Adipocyte (in vitro differentiated cells): ENCODE results near the gene PTPN14.

Experiments used
- DNase-seq: peaks from one replicate; pipeline ENCODE4 v3.0.0-alpha.2; 2015; ENCODE audit warnings: low read depth
- H3K27me3 ChIP-seq: replicated peaks from 2 replicates; pipeline ENCODE4 v1.7.0; 2013; ENCODE audit warnings: mild to moderate bottlenecking, low read length, moderate library complexity; ENCODE audit not compliant: control insufficient read depth, insufficient read depth
- H3K36me3 ChIP-seq: 2 replicates; pipeline ENCODE4 v1.7.0; 2013; ENCODE audit warnings: low read length, mild to moderate bottlenecking, moderate library complexity; ENCODE audit not compliant: control insufficient read depth, insufficient read depth, severe bottlenecking
- H3K4me1 ChIP-seq: 2 replicates; pipeline ENCODE4 v1.7.0; 2013; ENCODE audit warnings: mild to moderate bottlenecking, low read length, moderate library complexity; ENCODE audit not compliant: control insufficient read depth, insufficient read depth
- H3K4me3 ChIP-seq: 2 replicates; pipeline ENCODE4 v1.7.0; 2013; ENCODE audit warnings: mild to moderate bottlenecking, low read length, moderate library complexity
- H3K9ac ChIP-seq: 2 replicates; pipeline ENCODE4 v1.7.0; 2013; ENCODE audit warnings: mild to moderate bottlenecking, low read length, moderate library complexity
- H3K9me3 ChIP-seq: 2 replicates; pipeline ENCODE4 v1.7.0; 2013; ENCODE audit warnings: mild to moderate bottlenecking, low read length, moderate library complexity; ENCODE audit not compliant: control insufficient read depth

The PTPN14 gene

DNA sequence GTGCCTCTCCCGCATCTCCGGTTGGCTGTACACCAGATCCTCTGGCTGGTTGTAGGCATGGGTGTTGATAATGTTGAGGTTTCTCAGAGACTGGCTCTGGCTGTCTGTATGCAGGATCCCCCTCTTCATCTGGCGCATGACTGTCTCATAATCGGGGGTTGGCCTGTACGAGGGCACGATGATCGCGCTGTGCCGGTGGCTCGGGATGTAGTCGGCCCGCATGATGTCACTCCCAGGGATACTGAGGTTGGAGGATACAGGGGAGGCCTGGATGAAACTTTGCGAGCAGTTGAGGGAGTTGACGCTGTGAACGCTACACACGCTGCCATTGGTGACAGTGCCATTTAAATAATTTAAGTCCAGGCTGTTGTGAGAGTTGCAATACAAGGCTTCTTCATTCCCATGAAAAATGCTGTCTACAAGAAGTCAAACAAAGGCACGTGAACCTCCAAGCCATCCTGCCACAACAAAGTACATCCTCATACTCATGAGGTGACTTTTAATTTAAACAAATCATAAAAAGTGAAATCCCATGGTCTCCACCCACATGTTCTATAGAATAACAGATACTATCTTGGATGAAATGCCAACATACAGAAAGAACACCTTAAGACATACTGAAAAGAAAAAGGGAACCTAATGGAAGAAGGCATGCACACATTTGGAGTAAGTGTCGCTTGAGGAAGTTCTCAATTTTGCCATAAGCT lies 166.9 kb downstream of the PTPN14 start:
- no peaks in the 10 kb centered on the region for H3K27me3 ChIP-seq
- H3K9me3 ChIP-seq: no peaks in the 10 kb centered on the region
- no peak overlapping the region for H3K9ac ChIP-seq
- DNase-seq: no peak
- no peaks in the 10 kb centered on the region for H3K4me1 ChIP-seq
- H3K36me3 ChIP-seq: peaks cover 68% of the 10 kb centered on the region
- no peak overlapping the region for H3K4me3 ChIP-seq

DNA sequence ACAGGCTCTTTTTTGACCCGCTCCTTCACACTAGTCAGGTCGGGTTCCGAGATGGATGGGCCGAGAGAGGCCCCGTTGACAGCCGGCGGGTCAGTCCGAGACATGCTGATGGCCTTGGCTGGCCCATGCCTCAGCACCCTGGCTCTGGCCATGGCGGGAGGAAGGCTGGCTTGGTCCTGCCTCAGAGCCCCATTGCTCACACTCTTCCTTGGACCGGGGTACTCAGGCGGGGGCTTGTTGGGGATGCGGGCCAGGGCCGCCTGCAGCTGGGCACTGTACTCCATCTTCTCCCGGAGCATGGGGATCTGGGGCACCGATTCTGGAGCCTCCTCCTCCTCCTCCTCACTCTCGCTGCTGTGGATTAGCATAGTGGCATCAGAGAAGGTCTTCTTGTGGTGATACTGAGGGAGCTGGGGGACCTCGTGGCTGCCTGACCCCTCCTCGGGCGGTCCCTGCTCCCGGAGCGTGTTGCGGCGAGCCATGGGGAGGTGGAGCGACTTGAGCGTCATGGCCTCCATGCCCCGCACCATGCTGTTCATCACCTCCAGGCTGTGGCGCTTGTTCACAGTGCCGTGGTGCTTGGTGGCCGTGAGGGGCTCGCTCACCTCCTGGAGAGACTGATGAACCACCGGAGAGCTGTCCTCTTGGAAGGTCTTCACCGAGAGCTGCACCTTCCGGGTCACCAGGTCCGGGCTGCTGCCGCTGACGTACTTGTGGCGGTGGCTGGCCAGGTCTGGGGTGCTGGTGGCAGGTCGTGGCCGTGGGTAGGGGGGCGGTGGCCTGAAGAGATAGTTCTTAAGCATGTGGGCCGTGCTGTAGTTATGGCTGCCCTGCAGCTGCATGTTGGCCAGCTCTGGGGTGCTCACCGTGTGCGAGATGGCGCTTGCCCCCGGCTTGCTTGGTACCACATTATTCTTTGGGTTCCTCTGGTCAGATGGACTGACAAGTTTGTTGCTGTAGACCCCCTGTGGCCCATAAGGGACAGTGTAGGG lies 167.7 kb downstream of the PTPN14 start:
- H3K9me3 ChIP-seq: no peaks in the 10 kb centered on the region
- H3K27me3 ChIP-seq: no peaks in the 10 kb centered on the region
- H3K4me3 ChIP-seq: no peak overlapping the region
- no peak overlapping the region for H3K9ac ChIP-seq
- DNase-seq: no peak
- peaks cover 74% of the 10 kb centered on the region for H3K36me3 ChIP-seq
- no peaks in the 10 kb centered on the region for H3K4me1 ChIP-seq

DNA sequence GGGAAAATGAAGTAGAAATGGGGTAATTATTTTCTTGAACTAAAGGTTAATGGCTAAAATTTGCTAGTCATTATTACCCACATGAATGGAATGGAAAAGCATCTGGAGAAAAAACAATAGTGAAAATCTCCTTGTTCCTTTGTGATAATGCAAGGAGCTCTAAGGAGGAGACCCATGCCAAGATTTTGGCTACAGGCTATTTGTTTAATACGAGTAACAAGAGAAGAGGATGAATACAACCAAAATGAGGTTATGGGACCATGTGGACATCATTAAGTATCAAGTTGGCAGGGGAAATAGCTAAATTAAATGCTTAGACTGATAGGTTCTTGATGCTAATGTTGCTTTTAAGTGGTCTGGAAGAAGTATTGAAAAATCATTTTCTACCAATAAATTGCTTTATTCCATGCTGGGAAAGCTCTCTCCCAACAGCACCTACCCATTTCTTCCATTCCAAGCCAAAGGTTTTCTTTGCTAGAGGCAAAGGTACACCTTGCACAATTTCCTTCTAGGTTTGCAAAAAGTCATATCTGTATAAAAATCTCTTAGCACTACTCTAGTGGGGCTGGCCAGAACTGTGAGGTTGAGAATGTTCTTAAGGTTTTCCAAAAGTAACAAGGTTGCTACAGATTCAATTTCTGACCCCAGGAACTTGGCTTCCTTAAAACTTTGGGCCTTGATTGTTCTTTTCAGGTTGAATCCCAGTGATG lies 170.3 kb downstream of the PTPN14 start:
- Histone ChIP-seq H3K9me3 (no peaks in the 10 kb centered on the region), H3K36me3 (peaks cover 73% of the 10 kb centered on the region), H3K9ac (no peak overlapping the region), H3K4me3 (no peak overlapping the region), H3K4me1 (peaks cover 3% of the 10 kb centered on the region), H3K27me3 (no peaks in the 10 kb centered on the region)
- peak; percentile 7 for DNase-seq

DNA sequence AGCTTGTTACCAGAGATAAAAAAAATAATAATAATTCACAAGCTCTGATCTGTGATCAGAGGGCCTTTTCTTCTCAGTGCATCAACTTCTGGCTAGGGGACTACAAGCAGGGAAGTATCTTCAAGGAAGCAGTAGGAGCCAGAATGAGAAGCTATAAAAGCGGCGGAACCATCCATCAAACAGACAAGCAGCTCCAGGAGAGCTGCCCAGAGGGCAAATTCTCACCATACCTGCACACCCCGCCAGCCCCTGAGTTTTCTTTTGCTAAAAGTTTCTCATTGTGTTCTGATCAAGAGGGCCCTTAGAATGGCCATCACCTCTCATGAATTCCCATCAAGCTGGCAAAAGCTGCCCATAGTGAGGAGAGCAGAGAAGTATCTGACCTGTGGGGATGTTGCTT lies 171.0 kb downstream of the PTPN14 start:
- no peak for DNase-seq
- Histone ChIP-seq H3K4me1 (peaks cover 3% of the 10 kb centered on the region), H3K4me3 (no peak overlapping the region), H3K9ac (no peak overlapping the region), H3K27me3 (no peaks in the 10 kb centered on the region), H3K9me3 (no peaks in the 10 kb centered on the region), H3K36me3 (peaks cover 73% of the 10 kb centered on the region)

DNA sequence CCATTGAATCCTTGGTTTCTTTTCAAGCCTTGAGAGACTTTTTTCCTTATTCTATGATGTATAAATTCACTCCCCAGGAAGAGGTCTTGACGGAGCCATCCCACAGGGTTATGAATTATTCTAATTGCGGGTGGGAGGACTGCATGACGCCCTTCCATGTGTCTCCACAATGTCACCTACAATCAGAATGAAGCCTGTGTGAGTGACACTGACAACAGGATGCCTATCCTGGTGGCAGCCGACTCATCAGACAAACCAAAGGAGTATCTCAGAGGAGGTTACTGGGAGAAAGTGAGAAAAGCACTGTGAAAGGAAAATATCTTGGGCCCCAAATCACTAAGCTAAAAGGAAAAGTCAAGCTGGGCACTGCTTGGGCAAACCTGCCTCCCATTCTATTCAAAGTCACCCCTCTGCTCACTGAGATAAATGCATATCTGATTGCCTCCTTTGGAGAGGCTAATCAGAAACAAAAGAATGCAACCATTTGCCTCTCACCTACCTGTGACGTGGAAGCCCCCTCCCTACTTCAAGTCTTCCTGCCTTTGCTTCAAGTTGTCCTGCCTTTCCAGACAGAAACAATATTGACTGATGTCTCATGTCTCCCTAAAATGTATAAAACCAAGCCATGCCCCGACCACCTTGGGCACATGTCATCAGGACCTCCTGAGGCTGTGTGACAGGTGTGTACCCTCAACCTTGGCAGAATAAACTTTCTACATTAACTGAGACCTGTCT lies 172.0 kb downstream of the PTPN14 start:
- no peak for DNase-seq
- Histone ChIP-seq H3K36me3 (peaks cover 68% of the 10 kb centered on the region), H3K27me3 (no peaks in the 10 kb centered on the region), H3K9ac (no peak overlapping the region), H3K9me3 (no peaks in the 10 kb centered on the region), H3K4me1 (peaks cover 3% of the 10 kb centered on the region), H3K4me3 (no peak overlapping the region)

DNA sequence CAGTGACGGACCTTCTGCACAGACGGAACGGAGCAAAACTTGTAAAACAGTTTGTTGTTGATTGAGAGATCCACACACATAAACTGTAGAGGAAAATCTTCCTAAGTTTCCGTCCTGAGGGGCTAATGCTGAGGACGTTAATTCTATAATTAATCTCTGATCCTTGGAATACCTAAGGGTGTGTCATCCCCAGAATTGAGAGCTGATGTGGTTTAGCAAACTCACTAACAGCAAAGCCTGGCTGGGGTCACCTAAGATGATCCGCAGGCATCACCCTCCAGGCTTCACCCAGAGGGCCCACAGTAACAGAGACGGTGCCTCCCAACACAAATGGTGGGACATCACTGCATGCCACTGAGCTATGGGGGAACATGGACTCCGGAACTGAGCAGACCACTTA lies 172.9 kb downstream of the PTPN14 start:
- H3K36me3 ChIP-seq: peaks cover 67% of the 10 kb centered on the region
- H3K9me3 ChIP-seq: no peaks in the 10 kb centered on the region
- no peak overlapping the region for H3K4me3 ChIP-seq
- DNase-seq: no peak
- peaks cover 3% of the 10 kb centered on the region for H3K4me1 ChIP-seq
- H3K27me3 ChIP-seq: no peaks in the 10 kb centered on the region
- H3K9ac ChIP-seq: no peak overlapping the region

DNA sequence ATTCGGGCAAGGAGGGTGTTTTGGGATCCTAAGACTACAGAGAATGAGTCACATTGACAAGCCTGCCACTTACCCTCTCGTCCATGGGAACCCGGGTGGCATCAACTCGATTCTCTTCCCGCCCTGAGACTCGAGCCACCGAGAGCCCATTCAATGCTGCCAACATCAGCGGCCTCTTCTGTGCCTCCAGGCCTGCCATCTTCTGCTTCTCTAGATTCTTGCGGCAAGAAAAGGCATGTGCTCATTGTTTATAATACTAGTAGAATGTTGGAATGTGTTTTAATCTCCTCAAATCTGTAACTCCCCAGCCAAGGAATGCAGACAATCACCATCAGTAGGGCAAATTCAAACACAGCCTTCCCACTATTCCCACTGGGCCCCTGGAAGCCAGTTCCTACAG lies 173.5 kb downstream of the PTPN14 start:
- DNase-seq: peak; percentile 81
- Histone ChIP-seq H3K4me1 (peaks cover 3% of the 10 kb centered on the region), H3K36me3 (peaks cover 63% of the 10 kb centered on the region), H3K9me3 (no peaks in the 10 kb centered on the region), H3K4me3 (no peak overlapping the region), H3K9ac (no peak overlapping the region), H3K27me3 (no peaks in the 10 kb centered on the region)

DNA sequence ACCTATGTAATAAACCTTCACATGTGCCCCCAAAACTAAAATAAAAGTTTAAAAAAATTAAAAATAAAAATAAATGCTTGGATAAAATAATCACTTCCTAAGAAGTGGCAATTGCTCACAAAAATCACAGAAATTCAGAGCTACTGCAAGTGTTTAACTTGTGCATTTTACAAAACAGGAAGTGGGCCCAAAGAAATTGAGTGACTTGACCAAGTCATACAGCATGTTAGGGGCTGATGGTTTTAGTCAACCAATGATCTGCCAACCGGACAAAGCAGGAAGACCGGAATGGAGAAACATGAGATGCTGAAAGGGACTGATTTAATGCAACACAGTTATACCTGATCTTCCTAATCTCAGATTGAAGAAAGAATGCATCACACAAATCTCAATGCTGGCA lies 173.9 kb downstream of the PTPN14 start:
- Histone ChIP-seq H3K4me3 (no peak overlapping the region), H3K27me3 (no peaks in the 10 kb centered on the region), H3K9me3 (no peaks in the 10 kb centered on the region), H3K4me1 (peaks cover 3% of the 10 kb centered on the region), H3K36me3 (peaks cover 62% of the 10 kb centered on the region), H3K9ac (no peak overlapping the region)
- no peak for DNase-seq

DNA sequence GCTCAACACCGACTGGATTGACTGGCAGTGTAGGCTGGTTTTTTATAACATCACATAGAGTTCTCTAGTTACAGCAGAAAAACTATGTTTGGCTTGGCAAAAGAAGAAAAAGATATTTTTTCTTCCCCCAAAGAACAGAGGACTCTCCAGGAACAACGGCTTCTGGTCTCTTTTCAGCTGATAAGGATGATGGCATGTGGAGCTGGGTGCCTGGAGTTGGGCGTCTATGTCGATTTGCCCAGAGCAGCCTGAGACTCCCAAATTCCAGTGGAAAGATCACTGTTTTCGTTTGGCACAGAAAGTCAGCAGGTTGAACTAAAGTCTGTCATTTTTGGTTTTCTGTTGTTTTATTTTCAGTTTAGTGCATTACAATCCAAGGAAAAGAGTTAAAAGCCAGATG lies 179.3 kb downstream of the PTPN14 start:
- Histone ChIP-seq H3K9me3 (no peaks in the 10 kb centered on the region), H3K4me1 (no peaks in the 10 kb centered on the region), H3K36me3 (peaks cover 65% of the 10 kb centered on the region), H3K4me3 (no peak overlapping the region), H3K9ac (no peak overlapping the region), H3K27me3 (no peaks in the 10 kb centered on the region)
- DNase-seq: peak; percentile 31

DNA sequence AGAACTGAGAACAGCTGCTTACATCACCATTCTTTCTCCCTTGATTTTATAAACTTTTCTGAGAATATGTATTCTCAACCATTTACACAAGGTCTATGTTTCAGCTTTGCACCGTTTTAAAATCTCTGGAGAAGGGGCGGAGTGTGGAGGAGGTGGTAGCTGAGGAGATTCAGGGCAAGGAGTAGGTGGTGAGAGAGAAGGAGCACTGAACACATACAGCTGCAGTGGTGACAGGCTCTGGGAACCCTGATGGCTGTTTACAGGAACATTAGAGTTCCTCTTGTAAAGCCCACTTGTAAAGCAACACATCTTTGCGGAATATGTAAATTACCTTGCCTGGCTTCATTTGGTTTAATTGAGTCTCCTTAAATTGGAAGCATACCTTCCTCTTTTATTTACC lies 180.8 kb downstream of the PTPN14 start:
- H3K4me1 ChIP-seq: no peaks in the 10 kb centered on the region
- no peak overlapping the region for H3K9ac ChIP-seq
- no peaks in the 10 kb centered on the region for H3K9me3 ChIP-seq
- DNase-seq: no peak
- peaks cover 64% of the 10 kb centered on the region for H3K36me3 ChIP-seq
- no peaks in the 10 kb centered on the region for H3K27me3 ChIP-seq
- no peak overlapping the region for H3K4me3 ChIP-seq
